Large intestine (tissue), 3 donors: ENCODE results near the gene ANKFY1. TPM values are rescaled to one million over a fixed set of nuclear protein-coding genes. Genes with fewer than 3 reads are reported as not detected.
"Not testable (repeated sequence)": the region's sequence is repeated elsewhere in the genome, so short reads cannot be mapped to it uniquely, and the experiment has no call there.

Experiments
- DNase-seq, 2 donors: peaks; one replicate each; pipeline versions ENCODE4 v3.0.0 to v3.0.0-alpha.2; 2013
- H3K27ac ChIP-seq: one replicate; pipeline ENCODE4 v1.5.1; 2013; ENCODE audit warnings: low read length
- H3K27me3 ChIP-seq: 2 replicates; pipeline ENCODE4 v1.6.1; 2013; ENCODE audit warnings: low read length; ENCODE audit not compliant: control insufficient read depth, insufficient read depth
- H3K36me3 ChIP-seq: 2 replicates; pipeline ENCODE4 v1.6.1; 2013; ENCODE audit warnings: low read length; ENCODE audit not compliant: control insufficient read depth, insufficient read depth
- H3K4me1 ChIP-seq: one replicate; pipeline ENCODE4 v1.6.1; 2013; ENCODE audit warnings: low read length; ENCODE audit not compliant: control insufficient read depth, insufficient read depth
- H3K4me3 ChIP-seq: one replicate; pipeline ENCODE4 v1.5.1; 2013; ENCODE audit warnings: low read length
- H3K9me3 ChIP-seq: one replicate; pipeline ENCODE4 v1.6.1; 2013; ENCODE audit warnings: mild to moderate bottlenecking, low read depth, low read length, moderate library complexity; ENCODE audit not compliant: control insufficient read depth
- WGBS: methylation state at CpG from one replicate; pipeline ENCODE4 v1.1.5; 2013; ENCODE audit warnings: low lambda C conversion rate; ENCODE audit not compliant: insufficient coverage; 5-methylcytosine and 5-hydroxymethylcytosine counted together
- polyA plus RNA-seq: library from polyadenylated mRNA; unstranded; fragments of 120-200 nt; gene quantifications from one replicate; pipeline ENCODE4 v1.2.1, GENCODE V29; 2013

The ANKFY1 gene
- polyA plus RNA-seq, 1 donor: 38.7 TPM

DNA sequence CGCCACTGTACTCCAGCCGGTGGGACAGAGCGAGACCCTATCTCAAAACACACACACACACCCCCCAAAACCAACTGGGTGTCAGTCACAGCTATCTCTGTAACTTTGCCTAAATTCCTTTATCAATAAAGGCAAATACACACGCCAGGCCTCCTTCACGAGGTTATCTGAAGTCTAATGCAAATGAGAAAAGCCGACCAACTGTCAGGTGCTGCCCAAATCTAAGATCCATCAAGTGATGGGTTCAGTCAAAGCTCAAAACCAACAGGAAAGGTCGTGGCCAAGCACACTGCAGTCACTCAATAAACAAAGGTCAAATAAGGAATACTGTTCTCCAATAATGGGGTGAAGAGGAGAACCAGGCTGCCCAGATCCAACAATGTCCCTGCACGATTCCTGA lies 1.1 kb downstream of the ANKFY1 start:
- H3K36me3 ChIP-seq: peaks cover 8% of the 10 kb centered on the region
- H3K27ac ChIP-seq: peak overlapping the region; percentile 81
- peak overlapping the region; percentile 94 for H3K4me3 ChIP-seq
- H3K27me3 ChIP-seq: no peaks in the 10 kb centered on the region
- peaks cover 8% of the 10 kb centered on the region for H3K4me1 ChIP-seq
- peaks cover 2% of the 10 kb centered on the region for H3K9me3 ChIP-seq
- WGBS: no CpG with 5 or more reads among the region's 8 CpGs
- DNase-seq: no peak

DNA sequence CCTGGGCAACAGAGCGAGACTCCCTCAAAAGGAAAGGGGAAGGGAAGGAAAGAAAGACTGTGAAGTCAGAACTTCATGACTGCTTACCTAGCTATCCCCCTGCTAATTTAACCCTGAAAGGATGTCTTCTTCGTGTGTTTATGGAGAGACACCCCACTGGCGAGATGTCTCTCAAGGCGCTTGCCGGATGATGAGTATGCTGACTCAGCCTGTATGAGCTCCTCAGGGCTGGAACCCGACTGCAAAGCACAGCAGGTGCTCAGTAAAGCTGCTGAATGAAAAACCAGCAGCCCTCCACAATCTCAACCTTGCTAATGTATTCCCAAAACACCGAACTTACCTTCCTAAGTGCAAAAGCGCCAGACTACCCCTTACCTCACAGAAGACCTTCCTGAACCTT lies 2.3 kb downstream of the ANKFY1 start:
- peaks cover 2% of the 10 kb centered on the region for H3K9me3 ChIP-seq
- WGBS: 93% methylated on average over 2 of the region's 8 CpGs
- no peaks in the 10 kb centered on the region for H3K27me3 ChIP-seq
- H3K36me3 ChIP-seq: peaks cover 3% of the 10 kb centered on the region
- no peak for DNase-seq
- no peak overlapping the region for H3K27ac ChIP-seq
- peaks cover 8% of the 10 kb centered on the region for H3K4me1 ChIP-seq
- H3K4me3 ChIP-seq: no peak overlapping the region

DNA sequence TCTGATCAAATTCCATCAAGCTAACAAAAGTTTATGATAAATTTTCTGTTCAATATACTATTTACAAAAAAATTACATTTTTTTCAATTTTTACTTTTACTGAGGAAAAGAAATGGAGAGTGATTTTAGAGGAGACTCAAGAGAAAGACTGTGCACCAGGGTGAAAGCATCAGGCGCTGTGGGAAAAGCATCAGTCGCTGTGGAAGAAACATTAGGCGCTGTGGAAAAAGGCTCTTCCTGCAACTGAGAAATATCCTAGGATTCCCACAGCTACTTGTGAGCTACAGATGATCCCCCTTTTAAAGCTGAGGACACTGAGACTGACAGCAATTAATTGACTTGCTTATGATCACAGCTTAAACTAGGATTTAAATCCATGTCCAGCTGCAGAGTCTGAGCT lies 4.9 kb downstream of the ANKFY1 start:
- H3K4me1 ChIP-seq: peaks cover 8% of the 10 kb centered on the region
- peaks cover 3% of the 10 kb centered on the region for H3K36me3 ChIP-seq
- no peak overlapping the region for H3K4me3 ChIP-seq
- no peak overlapping the region for H3K27ac ChIP-seq
- no CpG with 5 or more reads among the region's 3 CpGs for WGBS
- H3K27me3 ChIP-seq: no peaks in the 10 kb centered on the region
- no peak for DNase-seq
- H3K9me3 ChIP-seq: peaks cover 2% of the 10 kb centered on the region

DNA sequence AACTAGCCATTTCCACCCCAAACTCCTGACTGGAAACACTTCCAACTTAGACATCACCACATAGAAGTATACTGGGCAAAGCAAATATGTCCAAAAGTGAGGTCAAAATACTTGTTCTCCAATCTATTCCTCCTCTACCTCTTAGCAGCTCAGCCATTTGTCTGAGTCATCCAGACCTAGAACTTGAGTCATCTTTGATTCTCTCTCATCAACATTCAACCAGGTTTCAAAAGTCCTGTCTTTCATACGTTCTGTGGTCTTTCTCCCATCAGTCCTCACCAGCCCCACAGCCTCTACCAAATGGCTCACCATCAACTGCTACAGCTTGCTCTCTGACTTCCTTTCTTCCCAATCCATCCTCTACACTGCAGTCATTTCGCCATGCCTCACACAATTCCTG lies 6.8 kb downstream of the ANKFY1 start:
- 100% methylated on average over 1 of the region's 2 CpGs for WGBS
- H3K27ac ChIP-seq: no peak overlapping the region
- no peaks in the 10 kb centered on the region for H3K9me3 ChIP-seq
- no peaks in the 10 kb centered on the region for H3K4me1 ChIP-seq
- no peaks in the 10 kb centered on the region for H3K27me3 ChIP-seq
- H3K36me3 ChIP-seq: peaks cover 3% of the 10 kb centered on the region
- no peak for DNase-seq
- no peak overlapping the region for H3K4me3 ChIP-seq

DNA sequence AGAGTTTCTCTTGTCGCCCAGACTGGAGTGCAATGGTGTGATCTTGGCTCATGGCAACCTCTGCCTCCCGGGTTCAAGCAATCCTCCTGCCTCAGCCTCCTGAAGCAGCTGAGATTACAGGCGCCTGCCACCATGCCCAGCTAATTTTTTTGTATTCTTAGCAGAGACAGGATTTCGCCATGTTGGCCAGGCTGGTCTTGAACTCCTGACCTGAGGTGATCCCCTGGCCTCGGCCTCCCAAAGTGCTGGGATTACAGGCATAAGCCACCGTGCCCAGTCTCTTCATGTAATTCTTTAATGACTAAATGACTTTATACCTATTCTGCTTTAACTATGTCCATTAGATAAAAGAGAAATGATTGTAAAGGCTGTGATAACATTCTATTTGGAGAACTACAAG lies 8.5 kb downstream of the ANKFY1 start:
- 83% methylated on average over 1 of the region's 6 CpGs for WGBS
- not testable (repeated sequence) for H3K36me3 ChIP-seq, H3K27ac ChIP-seq

DNA sequence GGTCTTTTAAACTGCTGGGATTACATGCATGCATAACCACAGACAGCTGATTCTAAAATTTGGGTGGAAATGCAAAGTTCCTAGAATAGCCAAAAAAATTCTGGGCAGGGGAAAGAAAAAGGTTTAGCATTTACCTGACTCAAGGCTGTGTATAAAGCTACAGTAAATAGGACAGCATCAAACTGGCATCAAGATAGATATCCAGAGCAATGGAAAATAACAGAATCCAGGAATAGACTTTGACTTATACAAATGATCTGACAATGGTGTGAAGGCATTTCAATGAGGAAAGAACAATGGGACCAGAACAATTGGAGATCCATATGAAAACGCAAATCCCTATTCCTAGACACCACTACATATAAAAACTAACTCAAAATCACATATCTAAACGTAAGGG lies 12.9 kb downstream of the ANKFY1 start:
- Histone ChIP-seq H3K4me3 (no peak overlapping the region), H3K4me1 (peaks cover 27% of the 10 kb centered on the region), H3K27me3 (no peaks in the 10 kb centered on the region), H3K27ac (no peak overlapping the region), H3K36me3 (no peaks in the 10 kb centered on the region), H3K9me3 (no peaks in the 10 kb centered on the region)
- 80% methylated on average over 1 of the region's 2 CpGs for WGBS
- DNase-seq: no peak

More for the DNA sequence above, 8.5 kb downstream of the ANKFY1 start:
- not testable (repeated sequence) for H3K9me3 ChIP-seq, H3K4me1 ChIP-seq, DNase-seq, H3K27me3 ChIP-seq, H3K4me3 ChIP-seq

DNA sequence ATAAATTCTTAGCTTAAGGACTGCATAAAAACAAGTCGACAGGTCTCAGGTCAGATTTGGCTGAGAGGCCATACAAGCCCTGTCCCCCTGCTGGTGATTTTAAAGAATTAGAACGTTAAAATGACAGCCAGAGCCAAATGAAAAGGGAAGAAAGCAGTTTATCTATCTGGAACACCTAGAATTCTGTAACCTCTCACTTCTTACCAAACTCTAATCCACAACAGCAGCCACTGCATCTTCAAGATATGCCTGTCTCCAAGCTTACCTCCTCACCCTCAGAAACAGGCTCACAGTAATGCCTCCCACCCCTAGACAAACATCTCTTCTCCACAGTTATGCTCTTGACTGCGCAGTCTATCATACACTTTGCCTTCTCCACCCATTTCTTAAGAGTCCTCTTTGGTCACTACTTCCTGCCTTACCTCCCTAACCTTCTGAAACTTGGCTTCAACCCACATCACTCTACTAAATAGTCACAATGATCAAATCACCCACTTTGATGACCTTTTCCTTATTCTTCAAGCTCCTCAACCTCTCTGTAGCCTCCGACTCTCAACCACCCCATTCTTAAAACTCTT lies 14.2 kb downstream of the ANKFY1 start:
- H3K27ac ChIP-seq: no peak overlapping the region
- 100% methylated on average over 1 of the region's 4 CpGs for WGBS
- H3K27me3 ChIP-seq: no peaks in the 10 kb centered on the region
- H3K4me1 ChIP-seq: peaks cover 29% of the 10 kb centered on the region
- no peaks in the 10 kb centered on the region for H3K9me3 ChIP-seq
- no peaks in the 10 kb centered on the region for H3K36me3 ChIP-seq
- DNase-seq: no peak
- no peak overlapping the region for H3K4me3 ChIP-seq

DNA sequence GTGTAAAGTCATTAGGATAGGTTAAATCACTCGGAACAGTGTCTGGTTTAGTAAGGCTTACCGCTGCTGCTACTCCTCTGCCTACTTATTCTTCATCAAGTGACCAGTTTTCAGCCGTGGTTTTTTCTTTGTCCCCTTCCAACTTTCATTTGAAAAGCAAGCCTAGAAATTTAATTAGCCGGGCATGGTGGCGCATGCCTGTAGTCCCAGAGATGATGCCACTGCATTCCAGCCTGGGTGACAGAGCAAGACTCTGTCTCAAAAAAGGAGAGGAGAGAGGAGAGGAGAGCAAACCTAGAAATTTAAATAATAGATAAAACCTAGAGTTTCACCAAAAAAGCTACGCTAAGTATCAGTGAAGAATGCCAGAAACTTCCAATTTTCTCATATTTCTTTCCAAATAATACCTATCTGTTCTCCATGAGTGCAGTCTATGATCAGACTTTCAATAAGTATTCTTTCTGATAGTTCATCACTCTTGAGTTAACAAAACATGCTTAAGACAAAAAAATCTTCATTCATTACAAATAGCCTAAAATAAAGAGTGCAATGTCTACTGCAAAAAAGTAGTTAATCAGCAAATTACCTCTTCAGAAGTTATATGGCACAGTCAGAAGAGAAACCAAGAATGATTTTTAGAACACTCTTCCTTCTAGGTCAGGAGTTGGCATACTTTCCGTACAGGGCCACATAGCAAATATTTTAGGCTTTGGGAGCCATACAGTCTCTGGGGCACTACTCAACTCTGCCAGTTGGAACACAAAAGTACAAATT lies 15.1 kb downstream of the ANKFY1 start:
- no peak for DNase-seq
- Histone ChIP-seq H3K27me3 (no peaks in the 10 kb centered on the region), H3K27ac (peak overlapping the region; percentile 92), H3K4me1 (peaks cover 29% of the 10 kb centered on the region), H3K4me3 (no peak overlapping the region), H3K36me3 (no peaks in the 10 kb centered on the region), H3K9me3 (no peaks in the 10 kb centered on the region)
- WGBS: 95% methylated on average over 4 of the region's 7 CpGs

DNA sequence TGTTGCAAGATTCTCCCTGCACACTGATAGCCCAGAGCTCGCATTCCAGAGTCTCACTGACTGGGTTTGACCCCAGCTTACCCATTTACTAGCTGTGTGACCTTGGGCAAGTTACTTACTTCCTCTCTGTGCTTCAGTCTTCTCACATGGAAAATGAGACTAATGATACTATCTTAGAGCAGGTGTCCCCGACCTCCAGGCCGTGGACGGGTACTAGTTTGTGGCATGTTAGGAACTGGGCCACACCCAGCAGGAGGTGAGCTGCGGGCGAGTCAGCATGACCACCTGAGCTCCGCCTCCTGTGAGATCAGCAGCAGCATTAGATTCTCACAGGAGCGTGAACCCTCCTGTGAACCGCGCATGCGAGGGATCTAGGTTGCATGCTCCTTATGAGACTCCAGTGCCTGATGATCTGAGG lies 15.8 kb downstream of the ANKFY1 start:
- Histone ChIP-seq H3K4me3 (no peak overlapping the region), H3K36me3 (no peaks in the 10 kb centered on the region), H3K9me3 (no peaks in the 10 kb centered on the region), H3K4me1 (peaks cover 32% of the 10 kb centered on the region), H3K27me3 (no peaks in the 10 kb centered on the region), H3K27ac (peak overlapping the region; percentile 92)
- DNase-seq: peak; percentile 86 to 91
- WGBS: no CpG with 5 or more reads among the region's 11 CpGs

DNA sequence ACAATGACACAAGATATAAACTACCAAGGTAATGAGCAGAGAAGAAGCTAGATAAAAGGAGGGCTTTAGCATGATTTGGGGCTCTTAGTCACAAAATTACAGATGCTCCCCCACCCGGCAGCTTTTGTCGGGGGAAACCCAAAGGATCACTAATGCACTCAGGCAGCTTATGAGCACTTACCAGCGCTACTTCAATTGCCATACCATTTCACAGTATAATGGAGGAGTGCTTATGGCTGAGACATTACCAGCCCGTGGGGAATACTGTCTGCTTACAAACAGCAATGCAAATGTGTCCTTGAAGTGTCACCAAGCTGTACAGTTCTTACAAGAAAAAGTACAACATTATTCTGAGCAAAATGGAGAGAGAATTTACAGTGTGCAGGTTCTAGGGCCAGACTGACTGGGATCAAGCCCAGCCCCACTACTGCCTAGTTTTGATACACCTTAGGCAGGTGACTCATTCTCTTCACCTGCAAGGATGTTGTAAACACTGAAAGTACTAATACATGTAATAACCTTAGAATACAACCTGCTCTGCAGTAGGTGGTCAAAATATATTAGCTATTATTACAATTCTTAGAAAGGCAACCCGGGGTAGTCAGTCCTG lies 16.3 kb downstream of the ANKFY1 start:
- H3K9me3 ChIP-seq: no peaks in the 10 kb centered on the region
- no CpG with 5 or more reads among the region's 5 CpGs for WGBS
- peaks cover under 1% of the 10 kb centered on the region for H3K36me3 ChIP-seq
- peak overlapping the region; percentile 92 for H3K27ac ChIP-seq
- H3K4me1 ChIP-seq: peaks cover 32% of the 10 kb centered on the region
- H3K4me3 ChIP-seq: no peak overlapping the region
- DNase-seq: no peak
- no peaks in the 10 kb centered on the region for H3K27me3 ChIP-seq
